Brain microvascular endothelial cell (primary cell): ENCODE data around the gene GXYLT1.

Source experiments
- DNase-seq: peaks from one replicate; pipeline ENCODE4 v3.0.0-alpha.2; 2020
- H3K27ac ChIP-seq: fragments of 250-450 bp; sonication (Bioruptor Pico); 2 replicates; pipeline ENCODE4 v1.5.1; 2020; ENCODE audit warnings: mild to moderate bottlenecking, moderate library complexity
- H3K27me3 ChIP-seq: fragments of 250-450 bp; sonication (Bioruptor Pico); replicated peaks from 2 replicates; pipeline ENCODE4 v1.5.1; 2020; ENCODE audit warnings: mild to moderate bottlenecking
- H3K36me3 ChIP-seq: fragments of 250-450 bp; sonication (Bioruptor Pico); replicated peaks from 2 replicates; pipeline ENCODE4 v1.5.1; 2020; ENCODE audit warnings: mild to moderate bottlenecking
- H3K4me3 ChIP-seq: 2 replicates; pipeline ENCODE4 v1.5.1; 2011; ENCODE audit warnings: low read depth, mild to moderate bottlenecking, control low read depth, low read length, moderate library complexity
- in situ Hi-C: cut with HindIII; loops from 2 replicates; pipeline ENCODE4 v1.10.0; 2017; ENCODE audit warnings: low sequenced_read_pairs, low pct_ligation_motif_present
- TF ChIP-seq, protein P1 (sequence below): IDR thresholded peaks from 2 replicates; pipeline ENCODE4 v1.5.1; 2011; ENCODE audit warnings: low read depth, mild to moderate bottlenecking, moderate library complexity, low read length, control low read depth, inconsistent platforms; ENCODE audit errors: missing control alignments

GXYLT1 gene

DNA sequence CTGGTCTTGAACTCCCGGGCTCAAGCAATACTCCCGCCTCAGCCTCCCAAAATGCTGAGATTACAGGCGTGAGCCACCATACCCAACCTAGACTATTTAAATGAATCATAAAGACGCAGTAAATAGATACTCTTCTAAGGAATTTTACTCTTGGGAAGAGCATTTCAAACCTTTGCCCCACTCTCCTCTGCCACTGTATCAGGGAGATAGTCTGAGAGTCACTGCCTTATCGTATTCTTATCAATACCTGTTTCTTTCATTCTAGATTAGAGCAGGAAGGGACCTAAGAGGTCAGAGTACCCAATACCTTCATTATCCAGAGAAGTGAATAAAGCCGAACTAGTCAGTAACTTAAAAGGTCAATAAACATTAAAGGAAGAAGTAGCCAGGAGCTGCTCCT is 15.8 kb downstream of the GXYLT1 start:
- Histone ChIP-seq H3K36me3 (no peaks in the 10 kb centered on the region), H3K27ac (no peak overlapping the region), H3K4me3 (no peak overlapping the region), H3K27me3 (no peaks in the 10 kb centered on the region)
- DNase-seq: no peak
- in situ Hi-C loops: no loop called here
- TF ChIP-seq, protein P1, sequence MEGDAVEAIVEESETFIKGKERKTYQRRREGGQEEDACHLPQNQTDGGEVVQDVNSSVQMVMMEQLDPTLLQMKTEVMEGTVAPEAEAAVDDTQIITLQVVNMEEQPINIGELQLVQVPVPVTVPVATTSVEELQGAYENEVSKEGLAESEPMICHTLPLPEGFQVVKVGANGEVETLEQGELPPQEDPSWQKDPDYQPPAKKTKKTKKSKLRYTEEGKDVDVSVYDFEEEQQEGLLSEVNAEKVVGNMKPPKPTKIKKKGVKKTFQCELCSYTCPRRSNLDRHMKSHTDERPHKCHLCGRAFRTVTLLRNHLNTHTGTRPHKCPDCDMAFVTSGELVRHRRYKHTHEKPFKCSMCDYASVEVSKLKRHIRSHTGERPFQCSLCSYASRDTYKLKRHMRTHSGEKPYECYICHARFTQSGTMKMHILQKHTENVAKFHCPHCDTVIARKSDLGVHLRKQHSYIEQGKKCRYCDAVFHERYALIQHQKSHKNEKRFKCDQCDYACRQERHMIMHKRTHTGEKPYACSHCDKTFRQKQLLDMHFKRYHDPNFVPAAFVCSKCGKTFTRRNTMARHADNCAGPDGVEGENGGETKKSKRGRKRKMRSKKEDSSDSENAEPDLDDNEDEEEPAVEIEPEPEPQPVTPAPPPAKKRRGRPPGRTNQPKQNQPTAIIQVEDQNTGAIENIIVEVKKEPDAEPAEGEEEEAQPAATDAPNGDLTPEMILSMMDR: no peak

- TF ChIP-seq, protein P1: no peak
- Histone ChIP-seq H3K27me3 (no peaks in the 10 kb centered on the region), H3K4me3 (no peak overlapping the region), H3K27ac (no peak overlapping the region), H3K36me3 (no peaks in the 10 kb centered on the region)
- in situ Hi-C loops: no loop called here
- peak; percentile 6 for DNase-seq
Observed at GRCh38 chr12:42128327-42128726, 16.3 kb downstream of the GXYLT1 start.

DNA sequence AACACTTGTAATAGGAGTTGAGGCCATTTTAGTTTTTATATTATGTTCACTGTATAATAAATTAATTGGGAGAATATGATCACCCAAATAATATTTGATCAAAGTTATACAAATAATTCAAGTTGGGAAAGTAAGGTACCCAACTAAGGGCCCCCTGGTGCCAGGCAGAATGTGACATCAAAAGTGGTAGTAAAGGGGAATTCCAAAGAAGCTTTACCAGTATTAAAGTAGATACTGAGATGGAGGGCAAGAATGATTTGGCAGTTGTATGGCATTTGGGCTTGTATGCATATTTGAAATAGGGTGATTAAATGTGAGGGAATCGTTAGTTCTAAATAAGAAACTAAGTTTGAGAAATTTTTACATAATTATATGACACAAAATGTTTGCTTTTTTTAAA is 17.7 kb downstream of the GXYLT1 start:
- Histone ChIP-seq H3K27me3 (no peaks in the 10 kb centered on the region), H3K27ac (no peak overlapping the region), H3K36me3 (no peaks in the 10 kb centered on the region), H3K4me3 (no peak overlapping the region)
- DNase-seq: no peak
- in situ Hi-C loops: no loop called here
- TF ChIP-seq, protein P1: no peak

- H3K27me3 ChIP-seq: no peaks in the 10 kb centered on the region
- in situ Hi-C loops: no loop called here
- no peaks in the 10 kb centered on the region for H3K36me3 ChIP-seq
- no peak overlapping the region for H3K27ac ChIP-seq
- no peak overlapping the region for H3K4me3 ChIP-seq
- TF ChIP-seq, protein P1: no peak
- DNase-seq: no peak
Observed at GRCh38 chr12:42125388-42125767, 19.3 kb downstream of the GXYLT1 start.

GRCh38 chr12:42124764-42125387 is 19.8 kb downstream of the GXYLT1 start:
- Histone ChIP-seq H3K4me3 (no peak overlapping the region), H3K27me3 (no peaks in the 10 kb centered on the region), H3K36me3 (no peaks in the 10 kb centered on the region), H3K27ac (no peak overlapping the region)
- DNase-seq: no peak
- in situ Hi-C loops: no loop called here
- TF ChIP-seq, protein P1: no peak

DNA sequence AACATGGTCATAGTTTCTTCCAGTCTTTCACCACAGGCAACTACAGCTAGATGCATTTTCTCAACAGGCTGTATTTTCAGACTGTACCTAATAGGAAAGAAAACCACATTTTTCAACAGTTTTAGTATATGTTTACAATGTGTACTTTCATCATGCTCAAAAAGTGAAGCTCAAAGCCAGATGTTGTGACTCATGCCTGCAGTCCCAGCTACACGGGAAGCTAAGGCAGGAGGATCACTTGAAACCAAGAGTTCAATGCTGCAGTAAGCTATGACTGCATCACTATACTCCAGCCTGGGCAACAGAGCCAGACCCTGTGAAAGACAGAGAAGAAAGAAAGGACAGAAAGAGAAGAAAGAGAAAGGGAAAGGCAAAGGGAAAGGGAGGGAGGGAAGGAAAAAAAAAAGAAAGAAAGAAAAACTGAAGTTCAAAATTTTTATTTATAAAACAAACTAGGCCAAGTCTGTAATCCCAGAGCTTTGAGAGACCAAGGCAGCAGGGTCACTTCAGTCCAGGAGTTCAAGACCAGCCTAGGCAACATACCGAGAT is 25.5 kb downstream of the GXYLT1 start:
- in situ Hi-C loops: no loop called here
- peak; percentile 63 for DNase-seq
- Histone ChIP-seq H3K4me3 (no peak overlapping the region), H3K27ac (no peak overlapping the region), H3K27me3 (no peaks in the 10 kb centered on the region), H3K36me3 (no peaks in the 10 kb centered on the region)
- TF ChIP-seq, protein P1: no peak
